Astrocyte of the hippocampus (primary cell): ENCODE results near the gene ENTHD1.

Source experiments
- DNase-seq: peaks from one replicate; pipeline ENCODE4 v3.0.0; 2011; ENCODE audit warnings: low read depth, low spot score

The ENTHD1 gene

DNA sequence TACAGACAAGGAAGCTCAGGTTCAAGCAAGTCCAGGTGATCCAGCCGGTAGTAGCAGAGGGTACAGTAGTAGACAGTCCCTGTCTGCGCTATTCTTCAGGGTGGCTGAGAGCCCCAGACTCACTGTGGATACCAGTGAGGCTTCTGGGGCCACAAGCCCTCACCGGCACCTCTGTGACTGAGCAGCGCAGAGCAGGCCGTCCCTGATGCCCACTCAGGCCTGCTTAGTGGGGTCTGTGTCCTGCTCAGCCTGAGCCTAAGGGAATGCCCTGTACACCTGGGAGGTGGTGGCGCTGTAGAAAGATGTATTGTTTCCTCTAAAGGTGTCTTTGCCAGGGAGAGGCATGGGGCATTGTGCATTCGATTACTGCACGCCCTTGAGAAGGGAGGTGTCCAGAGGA lies 179.2 kb downstream of the ENTHD1 start:
- DNase-seq, result no peak

DNA sequence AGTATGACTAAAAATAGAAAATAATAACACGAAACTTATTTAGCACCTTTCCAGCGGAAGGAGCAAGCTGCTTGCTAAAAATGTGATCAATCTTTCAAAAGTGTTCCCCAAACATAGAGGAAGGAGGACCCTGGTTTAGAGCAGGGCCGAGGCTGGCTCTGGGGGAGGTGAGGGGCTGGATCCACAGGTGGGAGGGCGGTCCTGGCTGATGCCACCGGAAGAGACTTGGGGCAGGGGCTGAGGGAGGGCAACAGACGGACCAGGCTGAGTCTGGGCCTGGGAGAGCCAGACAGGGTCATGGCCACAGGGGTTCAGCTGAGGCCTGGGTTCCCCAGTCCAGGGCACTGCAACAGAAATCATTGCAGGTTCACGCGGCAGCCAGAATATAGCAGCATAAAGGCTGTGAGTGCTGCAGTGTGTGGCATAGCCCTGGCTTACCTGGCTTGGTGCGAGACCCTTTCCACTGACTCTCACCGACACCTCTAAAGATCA lies 179.7 kb downstream of the ENTHD1 start:
- DNase-seq, result no peak

DNA sequence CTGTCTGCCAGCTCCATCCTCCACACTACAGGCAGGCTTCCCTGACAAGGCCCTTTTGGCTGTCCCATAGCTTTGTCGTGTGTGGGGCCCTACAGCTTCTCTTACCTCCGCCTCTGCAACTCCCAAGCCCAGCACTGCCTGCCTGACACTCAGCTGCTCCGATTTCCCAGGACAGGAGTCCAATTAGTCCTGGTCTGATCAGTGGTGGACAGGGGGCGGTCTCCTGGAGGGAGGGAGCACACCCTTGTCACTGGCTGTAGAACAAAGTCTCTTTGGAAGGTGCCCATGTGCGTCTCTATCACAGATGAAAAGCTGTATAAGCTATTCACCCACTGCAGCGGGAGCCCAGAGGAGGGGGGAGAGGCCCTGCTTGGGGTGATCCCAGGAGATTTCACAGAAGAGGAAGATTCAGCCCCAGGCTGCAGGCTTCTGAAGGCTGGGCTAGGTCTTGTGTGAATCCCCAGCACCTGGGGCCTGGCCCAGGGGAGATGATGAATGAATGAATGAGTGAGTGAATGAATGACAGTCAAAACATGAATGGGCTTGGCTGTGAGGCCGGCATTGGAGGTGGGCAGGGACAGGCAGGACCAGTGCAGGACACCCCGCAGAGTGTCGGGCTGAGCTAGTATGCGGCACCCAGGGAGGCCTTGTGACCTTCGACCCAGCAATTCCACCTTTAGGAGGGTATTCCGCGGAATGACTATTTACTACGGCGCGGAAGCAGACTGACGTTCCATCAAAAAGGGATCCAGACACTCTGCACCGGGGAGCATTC lies 180.6 kb downstream of the ENTHD1 start:
- no peak for DNase-seq

DNA sequence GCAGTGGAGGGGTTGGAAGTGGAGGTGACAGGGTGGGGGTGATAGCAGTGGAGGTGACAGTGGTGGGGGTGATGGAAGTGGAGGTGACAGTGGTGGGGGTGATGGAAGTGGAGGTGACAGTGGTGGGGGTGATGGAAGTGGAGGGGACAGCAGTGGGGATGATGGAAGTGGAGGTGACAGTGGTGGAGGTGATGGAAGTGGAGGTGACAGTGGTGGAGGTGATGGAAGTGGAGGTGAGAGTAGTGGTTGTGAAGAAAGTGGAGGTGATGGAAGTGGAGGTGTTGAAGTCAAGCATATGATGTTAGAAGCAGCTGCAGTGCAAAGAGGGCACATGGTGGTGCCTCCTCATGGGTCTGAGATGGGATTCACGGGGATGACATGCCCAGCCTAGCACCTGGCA lies 181.5 kb downstream of the ENTHD1 start:
- no peak for DNase-seq

DNA sequence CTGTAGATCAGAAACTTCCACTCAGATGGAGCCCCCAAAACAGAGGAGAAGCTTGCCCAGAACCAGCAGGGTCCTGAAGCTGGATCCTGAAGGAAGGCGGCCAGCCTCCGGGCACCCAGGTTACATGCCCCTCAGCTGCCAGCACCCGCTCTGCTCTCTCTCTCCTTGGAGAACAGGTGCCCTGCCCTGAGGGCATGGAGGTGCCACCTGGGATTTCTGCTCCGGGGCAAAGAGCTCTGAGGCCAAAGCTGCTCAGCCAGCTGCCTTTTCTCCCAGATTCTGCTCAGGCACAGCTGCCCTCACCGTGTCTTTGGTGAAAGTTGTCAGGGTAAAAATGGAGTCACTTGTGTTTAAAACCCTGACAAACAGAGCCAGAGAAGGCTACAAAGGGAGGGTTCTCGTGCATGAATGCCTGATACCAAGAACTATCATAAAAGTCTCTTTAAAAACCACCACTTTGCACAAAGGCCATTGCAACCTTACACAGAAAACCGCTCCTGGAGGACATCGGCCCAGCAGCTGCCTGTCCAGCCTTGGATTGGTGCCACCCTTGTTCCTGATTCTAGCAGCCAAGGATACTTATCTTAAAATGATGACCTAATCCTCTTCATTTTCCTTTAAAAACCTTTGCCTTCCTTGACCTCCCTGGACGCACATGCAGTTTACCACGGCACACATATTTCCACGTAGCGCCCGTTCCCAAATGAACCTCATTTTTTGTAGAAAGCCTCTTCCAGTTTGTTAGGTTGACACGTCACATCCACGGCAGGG lies 183.0 kb downstream of the ENTHD1 start:
- no peak for DNase-seq

DNA sequence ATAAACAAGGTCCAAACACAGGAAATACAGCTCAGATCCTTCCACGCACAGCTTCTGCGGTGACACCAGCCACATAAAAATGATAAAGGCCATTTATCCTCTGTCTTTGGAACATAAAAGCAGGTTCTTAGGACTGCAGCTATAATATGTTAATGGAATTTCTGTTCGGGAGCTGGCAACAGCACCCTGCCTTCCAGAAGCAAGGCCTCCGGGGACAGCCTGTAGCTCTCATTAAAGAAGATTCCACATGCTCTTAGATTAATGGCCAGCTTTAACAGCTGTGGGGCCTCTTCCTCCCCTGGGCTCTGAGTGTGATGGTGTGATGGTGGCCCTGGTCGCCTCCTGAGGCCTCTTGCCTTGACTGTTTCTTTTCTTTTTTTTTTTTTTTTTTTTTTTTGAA lies 185.7 kb downstream of the ENTHD1 start:
- no peak for DNase-seq

DNA sequence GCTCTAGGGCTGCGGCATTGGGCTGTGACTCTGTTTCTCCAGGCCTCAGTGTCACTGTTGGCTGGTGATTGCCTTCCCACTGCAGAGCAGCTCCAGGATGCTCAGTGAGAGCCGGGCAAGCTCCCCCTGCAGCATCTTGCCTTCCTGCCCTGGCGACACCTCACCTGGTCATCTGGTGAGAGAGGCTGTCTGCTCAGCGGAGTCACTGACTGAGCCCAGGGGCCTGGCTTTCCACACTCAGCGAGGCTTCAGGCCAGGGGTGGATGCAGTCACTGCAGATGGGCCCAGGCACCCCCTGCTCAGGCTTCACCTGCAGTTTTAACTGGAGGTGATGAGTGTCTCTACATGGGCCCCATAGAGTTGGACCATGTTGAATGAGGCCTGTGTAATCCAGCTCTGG lies 186.2 kb downstream of the ENTHD1 start:
- no peak for DNase-seq

DNA sequence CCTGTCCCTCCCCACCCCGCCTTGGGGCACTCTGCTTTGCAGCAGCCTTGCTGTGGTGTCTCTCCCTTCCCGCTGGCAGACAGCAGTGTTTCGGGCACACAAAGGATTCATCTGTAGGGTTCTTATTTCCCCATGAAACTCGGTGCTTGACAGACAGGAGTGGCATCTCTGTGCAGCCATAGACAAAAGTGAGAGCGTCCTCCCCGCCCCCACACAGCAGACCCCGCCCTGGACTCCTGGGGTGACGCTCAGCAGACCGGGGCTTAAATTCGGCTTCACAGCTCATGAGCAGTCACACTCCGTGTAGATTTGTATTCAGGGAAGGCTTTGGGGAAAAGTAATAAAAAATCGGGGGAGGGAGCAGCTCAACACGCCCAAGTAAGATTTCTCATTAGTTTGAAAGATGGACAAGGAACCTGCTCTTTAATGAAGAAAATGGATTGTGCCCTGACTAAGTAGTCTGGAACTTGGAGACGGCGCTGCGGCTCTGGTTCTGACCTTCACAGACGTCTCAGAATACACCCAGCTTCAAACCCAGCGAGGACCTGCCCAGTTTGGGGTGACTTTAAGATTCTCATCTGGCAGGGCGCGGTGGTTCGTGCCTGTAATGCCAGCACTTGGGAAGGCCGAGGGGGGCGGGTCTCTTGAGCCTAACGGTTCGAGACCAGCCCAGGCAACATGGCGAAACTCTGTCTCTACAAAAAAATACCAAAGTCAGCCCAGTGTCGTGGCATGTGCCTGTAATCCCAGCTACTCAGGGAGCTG lies 187.0 kb downstream of the ENTHD1 start:
- no peak for DNase-seq

DNA sequence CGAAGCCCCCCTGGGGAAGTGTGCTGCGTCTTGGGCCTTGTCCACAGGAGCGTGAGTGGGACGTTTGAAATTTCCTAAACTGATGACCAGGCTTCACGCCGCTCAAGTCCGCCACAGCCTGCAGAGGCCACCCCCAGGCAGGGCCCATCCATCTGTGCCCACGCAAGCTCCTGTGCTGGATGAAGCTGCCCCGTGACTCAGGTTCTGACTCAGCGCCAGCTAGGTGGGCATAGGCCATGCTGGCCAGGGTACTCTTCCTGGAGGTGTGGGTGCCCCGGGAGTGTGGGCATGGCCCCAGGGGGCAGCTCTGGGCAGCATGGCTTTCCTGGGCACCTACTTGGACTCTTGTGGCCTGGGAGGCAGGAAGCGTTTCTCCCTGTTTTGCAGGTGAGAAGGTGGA lies 188.2 kb downstream of the ENTHD1 start:
- DNase-seq, result no peak

DNA sequence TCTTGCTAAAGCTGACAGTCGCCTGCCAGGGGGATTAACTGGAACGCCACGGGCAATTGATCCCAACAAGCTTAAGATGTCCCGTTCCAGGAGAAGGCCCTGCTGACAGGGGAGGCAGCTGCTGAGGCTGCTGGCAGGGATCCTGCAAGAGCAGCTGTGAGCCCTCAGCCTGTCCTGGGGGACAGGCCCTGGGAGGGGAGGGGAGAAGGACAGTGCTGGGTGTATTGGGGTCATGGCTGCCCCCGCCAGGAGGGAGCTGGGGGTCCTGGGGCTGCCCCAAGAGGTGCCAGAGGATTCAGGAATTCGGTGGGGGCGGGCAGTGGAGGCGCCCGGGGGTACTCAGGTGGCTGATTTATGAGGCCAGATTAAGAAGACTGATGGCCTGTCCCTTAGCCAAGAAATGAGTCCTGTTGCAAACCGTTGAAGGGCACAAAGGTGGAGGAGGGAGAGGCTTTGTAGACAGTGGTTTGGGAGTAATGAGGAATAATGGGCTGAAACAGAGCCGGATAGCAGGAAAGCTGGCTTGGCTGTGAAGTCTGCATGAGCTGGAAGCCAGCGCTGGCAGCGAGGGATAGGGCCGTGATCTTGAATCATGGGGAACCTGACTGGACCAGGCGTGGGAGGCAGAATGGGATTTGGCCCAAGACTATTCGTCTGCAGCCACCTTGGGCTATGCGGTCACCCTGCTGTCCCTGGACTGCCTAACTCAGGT lies 189.5 kb downstream of the ENTHD1 start:
- no peak for DNase-seq

DNA sequence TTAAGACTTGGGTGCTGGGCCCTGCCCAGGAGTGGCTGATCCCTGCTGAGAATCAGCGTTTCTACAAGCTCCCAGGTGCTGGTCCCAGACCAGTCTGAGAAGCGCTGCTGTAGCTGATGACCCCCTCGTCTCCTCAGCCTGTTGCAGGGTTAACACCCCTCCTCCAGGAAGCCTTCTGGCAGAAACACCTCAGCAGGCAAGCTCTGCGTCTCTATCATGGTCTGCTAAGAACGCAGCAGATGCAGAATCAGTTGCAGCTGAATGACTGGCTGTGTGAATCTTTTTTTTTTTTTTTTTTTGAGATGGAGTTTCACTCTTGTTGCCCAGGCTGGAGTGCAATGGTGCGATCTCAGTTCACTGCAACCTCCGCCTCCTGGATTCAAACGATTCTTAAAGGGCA lies 190.5 kb downstream of the ENTHD1 start:
- DNase-seq, result no peak

DNA sequence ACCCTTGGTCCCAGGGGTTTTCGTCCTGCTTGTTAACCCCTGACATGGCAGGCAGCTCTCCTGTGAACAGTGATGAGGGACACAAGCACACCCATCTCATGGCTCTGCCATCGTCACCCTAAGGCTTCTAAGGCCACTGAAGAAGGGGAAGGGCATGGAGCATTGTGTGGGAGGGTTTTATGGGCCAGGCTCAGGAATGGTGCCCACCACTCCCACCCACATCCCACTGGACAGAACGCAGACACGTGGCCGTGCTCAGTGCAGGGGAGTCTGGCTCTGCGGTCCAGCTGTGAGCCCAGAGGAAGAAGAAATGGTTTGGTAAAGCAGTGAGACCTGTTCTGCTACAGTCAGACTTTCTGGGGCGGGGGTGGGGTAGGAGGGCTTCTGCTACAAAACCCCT lies 193.0 kb downstream of the ENTHD1 start:
- DNase-seq, result no peak

DNA sequence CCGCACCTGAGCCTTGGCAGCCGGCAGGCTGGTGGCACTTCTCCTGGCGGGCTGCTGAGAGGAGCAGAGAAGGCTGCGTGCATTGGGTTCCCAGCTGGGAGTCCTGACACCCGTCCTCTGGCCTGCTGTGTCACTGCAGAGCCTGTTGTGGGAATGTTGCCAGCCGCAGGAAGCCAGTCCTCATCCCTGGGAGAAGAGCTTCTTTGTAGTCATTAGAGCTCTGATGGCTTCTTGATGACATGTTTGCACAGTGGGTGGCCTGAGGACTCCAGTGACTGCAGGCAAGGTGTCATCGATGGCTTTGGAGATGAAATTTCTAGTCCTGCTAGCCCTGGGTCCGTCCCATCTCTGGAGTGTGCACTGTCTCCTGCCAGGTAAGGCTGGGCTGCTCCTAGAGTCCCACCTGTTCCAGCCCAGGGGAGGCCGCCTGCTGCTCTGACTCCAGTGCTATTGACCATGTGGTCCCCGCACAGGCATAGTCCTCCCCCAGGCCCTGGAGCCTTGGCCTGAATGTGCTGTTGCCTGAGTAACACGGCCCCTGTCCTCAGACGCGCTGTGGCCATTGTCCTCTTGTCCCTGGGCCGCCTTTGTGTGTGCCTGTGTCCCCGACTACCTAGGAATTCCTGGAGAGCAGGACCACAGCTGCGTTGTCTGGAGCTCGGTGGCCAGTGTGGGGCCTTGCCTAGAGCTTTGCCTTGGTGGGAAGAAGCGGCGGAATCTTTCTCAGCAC lies 193.8 kb downstream of the ENTHD1 start:
- DNase-seq, result no peak

DNA sequence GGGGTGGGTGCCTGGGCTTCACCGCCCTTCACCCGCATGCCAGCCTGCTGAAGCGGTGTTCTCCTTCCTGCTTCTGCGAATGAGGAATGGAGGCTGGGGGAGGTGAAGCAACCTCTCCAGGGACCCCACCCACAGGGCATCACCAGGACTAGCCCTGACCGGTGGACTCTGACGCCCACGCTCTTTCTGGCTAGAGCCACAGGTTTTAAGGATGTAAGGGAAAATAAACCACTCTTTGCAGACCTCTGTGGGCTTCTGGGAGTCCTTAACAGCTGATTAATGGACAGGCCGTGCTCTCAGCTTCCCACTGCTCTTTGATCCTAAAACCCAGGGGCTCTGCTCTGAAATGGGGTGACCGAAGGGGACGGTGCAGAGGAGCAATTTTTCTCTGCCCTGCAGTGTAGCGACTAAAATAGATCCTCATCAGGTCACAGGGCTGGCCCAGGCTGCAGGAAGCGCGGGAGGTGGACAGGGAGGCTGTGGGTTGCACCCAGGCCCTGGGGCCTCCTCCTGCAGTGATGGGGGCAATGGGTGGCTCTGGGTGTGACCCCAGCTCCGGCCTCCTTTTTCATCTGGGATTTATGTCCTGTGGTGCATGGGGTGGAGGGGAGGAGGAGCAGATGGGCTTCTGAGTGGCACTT lies 195.7 kb downstream of the ENTHD1 start:
- DNase-seq, result no peak

DNA sequence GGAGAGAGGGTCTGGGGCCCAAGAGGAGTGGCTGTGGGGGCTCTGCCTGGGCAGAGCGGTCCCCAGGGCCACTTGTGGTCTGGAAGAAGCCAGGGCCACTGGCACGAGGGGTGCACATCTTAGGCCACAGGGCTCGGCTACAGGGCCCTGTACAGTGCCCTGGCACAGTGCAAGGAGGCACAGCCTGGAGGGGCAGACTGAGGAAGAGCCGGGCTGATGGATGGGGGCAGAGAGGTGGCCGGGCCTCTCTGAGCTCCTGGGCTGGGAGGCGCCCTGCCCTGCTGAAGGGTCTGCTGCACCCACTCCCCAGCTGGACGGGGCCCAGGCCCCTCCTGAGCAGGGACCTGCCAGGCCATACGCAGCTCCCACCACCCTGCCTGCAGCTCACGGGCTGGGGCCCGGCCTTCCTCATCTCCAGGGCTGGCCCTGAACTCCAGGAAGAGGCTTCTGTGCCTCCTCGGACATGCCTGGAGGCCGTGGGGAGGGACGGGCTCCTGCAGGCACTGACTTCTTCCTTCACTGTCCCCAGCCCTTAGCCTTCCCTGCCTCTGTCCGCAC lies 199.5 kb downstream of the ENTHD1 start:
- DNase-seq, result no peak
